Measurements from ENCODE around the gene PDE9A. TPM values are rescaled to one million over a fixed set of nuclear protein-coding genes. Genes with fewer than 3 reads are reported as not detected.

Gene PDE9A
- polyA plus RNA-seq, 2 of the 4 experiments (the other 2 are of a cell fraction) = 1.3 to 3.1 TPM

DNA sequence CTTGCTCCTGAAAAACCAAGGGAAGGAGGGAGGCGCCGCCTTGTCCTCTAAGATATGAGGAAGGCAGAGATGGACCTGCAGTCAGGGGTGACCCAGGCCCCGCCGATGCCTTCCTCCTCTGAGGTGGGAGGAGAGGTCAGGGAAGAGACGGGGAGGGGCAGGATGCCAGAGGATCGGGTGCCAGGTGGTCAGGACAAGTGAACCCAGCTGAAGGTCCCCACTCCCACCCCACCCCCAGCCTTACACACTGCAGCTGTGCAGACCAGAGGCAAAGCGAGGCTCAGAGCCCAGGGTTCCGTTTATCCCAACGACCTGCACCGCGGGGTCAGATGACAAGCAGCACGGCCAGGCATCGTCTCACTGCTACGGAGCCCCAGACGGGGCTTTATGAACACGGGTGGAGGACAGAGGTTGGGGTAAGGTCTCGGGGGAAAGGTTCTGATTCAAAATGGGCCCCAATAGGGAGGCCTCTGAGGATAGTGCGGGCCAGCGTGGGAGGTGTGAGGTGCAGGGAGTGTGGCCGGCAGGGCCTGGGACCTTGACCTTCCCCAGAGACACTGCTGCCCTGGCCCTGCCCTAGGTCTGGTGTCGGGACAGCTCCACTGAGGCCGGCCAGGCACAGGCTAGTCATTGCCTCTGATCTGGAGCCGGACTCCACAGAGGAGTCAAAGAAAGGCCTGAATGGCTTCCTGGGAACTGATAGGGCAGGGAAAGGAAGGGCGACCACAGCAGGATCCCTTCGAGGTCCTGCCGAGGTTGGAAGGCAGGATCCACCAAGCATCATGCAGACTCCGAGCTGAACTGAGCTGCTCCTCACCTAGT is 113.5 kb downstream of the PDE9A start (continued):
- TF ChIP-seq MAZ (IDR thresholded peaks at IDR 0.05; ENCODE audit: borderline replicate concordance, low read depth, low read length) = no peak
- TF ChIP-seq HEYL (CRISPR knock-in tag; IDR thresholded peaks at IDR 0.05) = no peak
- TF ChIP-seq CHD2 (IDR thresholded peaks at IDR 0.05; ENCODE audit: low read length, partially characterized antibody) = no peak
- TF ChIP-seq SMC3 (IDR thresholded peaks at IDR 0.05) = no peak

DNA sequence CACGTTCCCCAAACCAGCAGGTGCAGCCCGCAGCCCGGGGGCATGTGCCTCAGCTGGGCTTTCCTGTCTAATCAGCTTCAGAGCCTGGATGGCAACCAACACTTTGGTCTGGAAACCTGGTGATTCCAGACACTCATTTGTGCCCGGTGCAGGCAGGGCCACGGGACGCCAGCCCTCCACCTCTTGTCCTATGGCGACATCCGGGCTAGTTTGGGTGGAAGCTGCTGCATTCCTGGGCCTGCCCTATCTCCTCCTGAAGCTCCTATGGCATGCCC is 114.1 kb downstream of the PDE9A start:
- 72% methylated on average over 8 of the region's 8 CpGs for WGBS (ENCODE audit: missing lambda C conversion rate)
- Histone ChIP-seq H3K4me2 (no peak overlapping the region), H3K27ac (no peak overlapping the region), H3K4me1 (no peaks in the 10 kb centered on the region), H3K4me3 (no peak overlapping the region), H3K9me3 (no peaks in the 10 kb centered on the region)
- DNase-seq (ENCODE audit: low read depth in 1 of 2, low spot score in 1 of 2) = no peak
- TF ChIP-seq PBX3 (IDR thresholded peaks at IDR 0.05) (no peak), MAFK (IDR thresholded peaks at IDR 0.05; ENCODE audit: partially characterized antibody) (no peak)
- ChIA-PET CTCF (no interaction called here), POLR2A (no interaction called here)
- no peak for ATAC-seq
- FAIRE-seq = no peak

DNA sequence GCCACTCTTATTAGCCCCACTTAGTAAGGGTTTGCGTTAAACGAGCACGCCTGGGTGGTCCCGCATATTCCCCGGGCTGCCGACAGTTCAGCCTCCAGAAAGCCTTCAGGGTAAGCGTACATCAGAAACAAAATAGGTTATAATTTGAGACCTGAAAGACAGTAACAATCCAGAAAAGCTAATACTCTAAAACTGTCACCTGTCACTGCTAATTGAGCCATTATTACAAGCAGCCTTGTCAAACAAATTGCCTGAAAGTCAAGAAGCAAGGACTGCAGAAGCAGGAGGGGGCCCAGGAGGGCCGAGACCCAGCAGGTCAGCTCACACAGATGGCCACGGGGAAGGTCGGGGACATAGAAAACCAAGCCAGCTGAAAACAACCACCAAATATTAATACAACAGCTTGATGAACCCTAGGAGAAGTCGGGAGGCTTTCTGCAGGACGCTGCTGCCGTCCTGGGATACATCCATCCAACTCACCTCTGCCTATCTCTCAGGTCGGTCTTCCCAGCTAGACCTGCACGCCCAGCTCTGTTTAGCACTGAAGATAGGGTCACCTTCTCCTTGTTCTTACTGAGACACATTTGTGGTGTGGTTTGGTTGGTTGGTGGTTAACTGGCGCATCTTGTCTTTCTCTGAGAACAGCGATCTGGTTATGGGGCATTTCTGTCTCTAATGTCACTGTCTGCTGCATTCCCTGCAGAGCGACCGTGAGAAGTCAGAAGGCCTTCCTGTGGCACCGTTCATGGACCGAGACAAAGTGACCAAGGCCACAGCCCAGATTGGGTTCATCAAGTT is 115.1 kb downstream of the PDE9A start:
- Histone ChIP-seq H3K27ac (no peak overlapping the region), H3K4me3 (no peak overlapping the region), H3K4me2 (no peak overlapping the region), H3K4me1 (no peaks in the 10 kb centered on the region), H3K9me3 (no peaks in the 10 kb centered on the region)
- ATAC-seq (no peak), DNase-seq (ENCODE audit: low read depth in 1 of 2, low spot score in 1 of 2) (no peak), FAIRE-seq (no peak)
- CTCF ChIA-PET = no interaction called here
- TF ChIP-seq CHD2 (IDR thresholded peaks at IDR 0.05; ENCODE audit: low read length, partially characterized antibody) (no peak), PBX3 (IDR thresholded peaks at IDR 0.05) (no peak), KDM1A (IDR thresholded peaks at IDR 0.05; ENCODE audit: low read depth) (no peak), GATA3 (IDR thresholded peaks at IDR 0.05; ENCODE audit: borderline replicate concordance) (no peak), FOXS1 (CRISPR knock-in tag; IDR thresholded peaks at IDR 0.05) (no peak), JUNB (IDR thresholded peaks at IDR 0.05) (no peak), CEBPB (IDR thresholded peaks at IDR 0.05) (no peak), SREBF2 (IDR thresholded peaks at IDR 0.05) (no peak), ZFP36 (IDR thresholded peaks at IDR 0.05; ENCODE audit: borderline replicate concordance, partially characterized antibody) (no peak), HEYL (CRISPR knock-in tag; IDR thresholded peaks at IDR 0.05) (no peak), ZNF302 (CRISPR knock-in tag; IDR thresholded peaks at IDR 0.05) (no peak), BCL3 (IDR thresholded peaks at IDR 0.05) (no peak), EHMT2 (IDR thresholded peaks at IDR 0.05; ENCODE audit: low read depth) (no peak), CTCF (IDR thresholded peaks at IDR 0.05) (no peak), RNF2 (IDR thresholded peaks at IDR 0.05; ENCODE audit: borderline replicate concordance, low read depth) (no peak), TP53 (CRISPR knock-in tag; IDR thresholded peaks at IDR 0.05) (no peak), RAD21 (conservative IDR thresholded peaks at IDR 0.05 in 1 of 2, IDR thresholded peaks at IDR 0.05 in 1 of 2) (no peak)
- TF ChIP-seq, protein P1, sequence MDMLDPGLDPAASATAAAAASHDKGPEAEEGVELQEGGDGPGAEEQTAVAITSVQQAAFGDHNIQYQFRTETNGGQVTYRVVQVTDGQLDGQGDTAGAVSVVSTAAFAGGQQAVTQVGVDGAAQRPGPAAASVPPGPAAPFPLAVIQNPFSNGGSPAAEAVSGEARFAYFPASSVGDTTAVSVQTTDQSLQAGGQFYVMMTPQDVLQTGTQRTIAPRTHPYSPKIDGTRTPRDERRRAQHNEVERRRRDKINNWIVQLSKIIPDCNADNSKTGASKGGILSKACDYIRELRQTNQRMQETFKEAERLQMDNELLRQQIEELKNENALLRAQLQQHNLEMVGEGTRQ (IDR thresholded peaks at IDR 0.05) = no peak
- 85% methylated on average over 21 of the region's 21 CpGs for WGBS (ENCODE audit: missing lambda C conversion rate)
- POLR2A ChIA-PET = no interaction called here

Measured in A549 (cell line).